ENCODE results near the gene DDAH2. TPM values are rescaled to one million over a fixed set of nuclear protein-coding genes. Genes with fewer than 3 reads are reported as not detected.
A peak's percentile ranks its signal among the peaks of the same experiment; 100 is the strongest.

The DDAH2 gene
- total RNA-seq, 1 experiment from 2014 or later = 68.2 TPM

DNA sequence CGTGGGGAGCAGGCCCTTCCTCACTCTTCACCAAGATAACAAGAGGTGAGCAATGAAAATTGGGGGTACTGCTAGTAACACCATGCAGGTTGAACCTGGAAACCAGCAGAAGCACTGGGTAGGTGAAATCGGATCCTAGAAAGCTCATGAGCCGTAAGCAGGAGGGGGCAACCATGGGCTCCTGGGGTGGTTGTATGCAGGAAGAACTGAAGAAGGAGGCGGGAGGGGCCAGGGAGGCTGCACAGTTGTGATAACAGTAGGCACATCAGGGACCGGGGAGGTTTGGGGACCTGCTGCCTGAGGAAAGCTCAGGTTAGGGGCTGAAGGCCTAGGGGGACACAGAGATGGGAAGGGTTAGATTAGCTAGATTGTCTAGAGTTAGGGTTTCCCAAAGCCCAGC, 42.6 kb downstream of the DDAH2 start:
- CTCF ChIA-PET = no interaction called here
- peaks cover 23% of the 10 kb centered on the region for H3K36me3 ChIP-seq (ENCODE audit: insufficient read depth, low read length, poor library complexity, severe bottlenecking)
- H3K27me3 ChIP-seq (replicated peaks; ENCODE audit: insufficient read depth, low read depth, low read length, poor library complexity) = no peaks in the 10 kb centered on the region
- H3K9me3 ChIP-seq (ENCODE audit: low read depth, low read length, poor library complexity, severe bottlenecking) = no peaks in the 10 kb centered on the region
- no peak for TF ChIP-seq EZH2 (IDR thresholded peaks at IDR 0.05; ENCODE audit: borderline replicate concordance, low read depth, low read length, poor library complexity, severe bottlenecking)
- TF ChIP-seq, protein P1, sequence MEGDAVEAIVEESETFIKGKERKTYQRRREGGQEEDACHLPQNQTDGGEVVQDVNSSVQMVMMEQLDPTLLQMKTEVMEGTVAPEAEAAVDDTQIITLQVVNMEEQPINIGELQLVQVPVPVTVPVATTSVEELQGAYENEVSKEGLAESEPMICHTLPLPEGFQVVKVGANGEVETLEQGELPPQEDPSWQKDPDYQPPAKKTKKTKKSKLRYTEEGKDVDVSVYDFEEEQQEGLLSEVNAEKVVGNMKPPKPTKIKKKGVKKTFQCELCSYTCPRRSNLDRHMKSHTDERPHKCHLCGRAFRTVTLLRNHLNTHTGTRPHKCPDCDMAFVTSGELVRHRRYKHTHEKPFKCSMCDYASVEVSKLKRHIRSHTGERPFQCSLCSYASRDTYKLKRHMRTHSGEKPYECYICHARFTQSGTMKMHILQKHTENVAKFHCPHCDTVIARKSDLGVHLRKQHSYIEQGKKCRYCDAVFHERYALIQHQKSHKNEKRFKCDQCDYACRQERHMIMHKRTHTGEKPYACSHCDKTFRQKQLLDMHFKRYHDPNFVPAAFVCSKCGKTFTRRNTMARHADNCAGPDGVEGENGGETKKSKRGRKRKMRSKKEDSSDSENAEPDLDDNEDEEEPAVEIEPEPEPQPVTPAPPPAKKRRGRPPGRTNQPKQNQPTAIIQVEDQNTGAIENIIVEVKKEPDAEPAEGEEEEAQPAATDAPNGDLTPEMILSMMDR (conservative IDR thresholded peaks at IDR 0.05; ENCODE audit: low read depth, low read length) = no peak
- POLR2A ChIA-PET (ENCODE audit: low non-redundant PET) = no interaction called here
- H3K27ac ChIP-seq (ENCODE audit: low read depth, low read length, poor library complexity, severe bottlenecking) = no peak overlapping the region
- no TSS peak for BruUV-seq (replicated peaks)
- intact Hi-C loops (cut with micrococcal nuclease; ENCODE audit: unreplicated experiment) = loop anchor here (10.0 kb wide), 1 partner anchor 268 kb away; the partner anchor contains the start of genes NELFE and SKIC2
- no peak overlapping the region for H3K4me3 ChIP-seq (ENCODE audit: low read depth, low read length, poor library complexity, severe bottlenecking)
- no peak for DNase-seq (ENCODE audit: low spot score)
- H3K4me1 ChIP-seq (ENCODE audit: insufficient read depth, low read length, poor library complexity, severe bottlenecking) = no peaks in the 10 kb centered on the region

DNA sequence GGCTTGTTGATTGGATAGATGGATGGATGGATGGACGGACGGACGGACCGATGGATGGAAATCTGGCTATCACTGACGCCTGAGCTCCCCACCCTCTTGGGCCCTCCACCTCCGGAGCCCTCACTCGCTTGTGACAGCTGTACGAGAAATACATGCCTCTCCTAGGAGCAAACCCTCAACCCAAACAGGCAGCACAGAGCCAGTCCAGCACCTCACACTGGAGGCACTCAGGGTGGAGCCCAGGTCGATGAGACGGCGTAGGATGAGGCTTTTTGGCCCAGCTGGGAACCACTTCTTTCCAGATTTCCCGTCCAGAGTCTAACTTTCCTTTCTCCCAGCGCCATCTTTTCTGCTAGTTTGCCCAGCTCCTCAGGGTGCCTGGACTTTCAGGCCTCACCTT, 45.5 kb downstream of the DDAH2 start:
- intact Hi-C loops (cut with micrococcal nuclease; ENCODE audit: unreplicated experiment) = loop anchor here (10.0 kb wide), 1 partner anchor 271 kb away; the partner anchor contains the start of genes NELFE and SKIC2
- Histone ChIP-seq H3K36me3 (ENCODE audit: insufficient read depth, low read length, poor library complexity, severe bottlenecking) (peaks cover 13% of the 10 kb centered on the region), H3K9me3 (ENCODE audit: low read depth, low read length, poor library complexity, severe bottlenecking) (no peaks in the 10 kb centered on the region), H3K4me1 (ENCODE audit: insufficient read depth, low read length, poor library complexity, severe bottlenecking) (no peaks in the 10 kb centered on the region), H3K4me3 (ENCODE audit: low read depth, low read length, poor library complexity, severe bottlenecking) (no peak overlapping the region), H3K27me3 (replicated peaks; ENCODE audit: insufficient read depth, low read depth, low read length, poor library complexity) (no peaks in the 10 kb centered on the region), H3K27ac (ENCODE audit: low read depth, low read length, poor library complexity, severe bottlenecking) (no peak overlapping the region)
- ChIA-PET CTCF (no interaction called here), POLR2A (ENCODE audit: low non-redundant PET) (no interaction called here)
- TF ChIP-seq, protein P1 (conservative IDR thresholded peaks at IDR 0.05; ENCODE audit: low read depth, low read length) = no peak
- TF ChIP-seq EZH2 (IDR thresholded peaks at IDR 0.05; ENCODE audit: borderline replicate concordance, low read depth, low read length, poor library complexity, severe bottlenecking) = no peak
- BruUV-seq (replicated peaks) = no TSS peak
- no peak for DNase-seq (ENCODE audit: low spot score)

DNA sequence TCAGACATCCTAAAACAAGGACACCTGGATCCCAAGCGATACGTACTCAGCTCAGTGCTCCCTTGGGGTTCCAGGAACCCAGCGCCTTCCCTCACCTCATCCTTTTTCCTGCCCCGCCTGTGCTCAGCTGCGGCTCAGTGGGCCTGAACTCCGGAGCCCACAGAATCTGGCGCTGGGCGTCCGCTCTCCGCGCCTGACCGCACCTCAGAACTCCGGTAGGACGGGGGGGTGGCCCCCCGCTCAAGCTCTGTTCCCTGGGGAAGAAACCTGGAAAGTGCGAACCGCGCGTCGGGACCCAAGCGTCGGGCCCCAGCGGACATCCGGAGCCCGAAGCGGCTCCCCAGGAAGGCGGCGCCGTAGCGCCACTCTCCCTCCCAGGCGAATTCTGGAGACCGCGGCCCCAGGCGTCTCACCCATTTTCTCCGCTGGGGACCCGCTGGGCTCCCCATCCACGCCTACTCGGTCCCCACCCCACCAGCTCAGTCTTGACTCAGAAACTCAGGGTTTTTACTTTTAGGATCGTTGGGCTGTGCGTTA, 47.9 kb downstream of the DDAH2 start:
- Histone ChIP-seq H3K9me3 (ENCODE audit: low read depth, low read length, poor library complexity, severe bottlenecking) (no peaks in the 10 kb centered on the region), H3K36me3 (ENCODE audit: insufficient read depth, low read length, poor library complexity, severe bottlenecking) (no peaks in the 10 kb centered on the region), H3K4me1 (ENCODE audit: insufficient read depth, low read length, poor library complexity, severe bottlenecking) (no peaks in the 10 kb centered on the region), H3K27me3 (replicated peaks; ENCODE audit: insufficient read depth, low read depth, low read length, poor library complexity) (no peaks in the 10 kb centered on the region), H3K4me3 (ENCODE audit: low read depth, low read length, poor library complexity, severe bottlenecking) (peak overlapping the region; percentile 53), H3K27ac (ENCODE audit: low read depth, low read length, poor library complexity, severe bottlenecking) (peak overlapping the region; percentile 68)
- intact Hi-C loops (cut with micrococcal nuclease; ENCODE audit: unreplicated experiment) = loop anchor here (2.0 to 10.0 kb wide), 2 partner anchors 150 to 274 kb away; partner anchors contain the start of genes NELFE and SKIC2
- CTCF ChIA-PET = interaction anchor here (0.5 to 0.6 kb wide), 3 partner anchors 30 to 775 kb away, joined by 3 to 4 read pairs (median 3); no protein-coding TSS in a partner anchor
- TF ChIP-seq, protein P1 (conservative IDR thresholded peaks at IDR 0.05; ENCODE audit: low read depth, low read length) = no peak
- TF ChIP-seq EZH2 (IDR thresholded peaks at IDR 0.05; ENCODE audit: borderline replicate concordance, low read depth, low read length, poor library complexity, severe bottlenecking) = no peak
- BruUV-seq (replicated peaks) = no TSS peak
- DNase-seq (ENCODE audit: low spot score) = peak; percentile 75
- POLR2A ChIA-PET (ENCODE audit: low non-redundant PET) = interaction anchor here (0.7 to 1.0 kb wide), 2 partner anchors 22 to 135 kb away, joined by 3 read pairs; partner anchors contain the start of genes ABHD16A and ATP6V1G2

Measured in A673 (cell line).